ENCODE data around the gene MON2. TPM values are rescaled to one million over a fixed set of nuclear protein-coding genes. Genes with fewer than 3 reads are reported as not detected.

The MON2 gene
- total and polyA plus RNA-seq, 10 of the 15 experiments (the other 5 are each of a cell fraction or from before 2014, with no cell fraction given): 5.4 to 34.3 (median 23.4) TPM

GRCh38 chr12:62466594-62467491 lies at the start of gene MON2 (continued):
- TF ChIP-seq IRF5 (IDR thresholded peaks at IDR 0.05; ENCODE audit: borderline replicate concordance): no peak
- peak in 1 of 2 experiments; percentile 53; a peak in 1 of 3 replicates for TF ChIP-seq EGR1 (IDR thresholded peaks at IDR 0.05; ENCODE audit: borderline replicate concordance in 1 of 2, low read depth in 2 of 2, low read length in 2 of 2)
- TF ChIP-seq KAT2A (conservative IDR thresholded peaks at IDR 0.05; ENCODE audit: control insufficient read depth, low read depth, low read length): no peak
- no peak for TF ChIP-seq REST (IDR thresholded peaks at IDR 0.05; ENCODE audit: low read depth, low read length)
- TF ChIP-seq KDM1A (IDR thresholded peaks at IDR 0.05; ENCODE audit: borderline replicate concordance): no peak
- TF ChIP-seq SKIL (IDR thresholded peaks at IDR 0.05; ENCODE audit: low read depth, poor library complexity, severe bottlenecking): no peak
- TF ChIP-seq SIX5 (IDR thresholded peaks at IDR 0.05; ENCODE audit: low read depth, low read length, severe bottlenecking): peak; percentile 48
- no peak for TF ChIP-seq SREBF2 (IDR thresholded peaks at IDR 0.05; ENCODE audit: low read length)
- no peak for TF ChIP-seq SREBF1 (IDR thresholded peaks at IDR 0.05; ENCODE audit: low read length)
- TF ChIP-seq HDAC6 (IDR thresholded peaks at IDR 0.05; ENCODE audit: unreplicated experiment): peak; percentile 45
- TF ChIP-seq BACH1 (IDR thresholded peaks at IDR 0.05; ENCODE audit: borderline replicate concordance): peak; percentile 63; the same call in 1 of the 2 replicates
- TF ChIP-seq NFIC (IDR thresholded peaks at IDR 0.05; ENCODE audit: low read depth, low read length): no peak
- TF ChIP-seq USF1 (IDR thresholded peaks at IDR 0.05; ENCODE audit: borderline replicate concordance, extremely low read length, insufficient read depth, low read depth, low read length): no peak
- TF ChIP-seq ZZZ3 (IDR thresholded peaks at IDR 0.05; ENCODE audit: control insufficient read depth, insufficient read length, low read depth): no peak
- no peak for TF ChIP-seq MEF2A (IDR thresholded peaks at IDR 0.05; ENCODE audit: insufficient read depth, low read depth, low read length)
- no peak for TF ChIP-seq RAD21 (IDR thresholded peaks at IDR 0.05; ENCODE audit: insufficient read depth, low read depth, low read length)
